Neuronal stem cell (in vitro differentiated cells): Measurements from ENCODE around the gene NUP160.
"Not testable (repeated sequence)": the region's sequence is repeated elsewhere in the genome, so short reads cannot be mapped to it uniquely, and the experiment has no call there.

Source experiments
- DNase-seq: peaks from one replicate; pipeline ENCODE4 v3.0.0-alpha.2; 2013; ENCODE audit warnings: low spot score
- H2AFZ ChIP-seq: one replicate; pipeline ENCODE4 v1.6.1; 2013; ENCODE audit warnings: mild to moderate bottlenecking, low read length, inconsistent platforms
- H2AK5ac ChIP-seq: 2 replicates; pipeline ENCODE4 v1.6.1; 2013; ENCODE audit warnings: low read depth, mild to moderate bottlenecking, inconsistent platforms, low read length, moderate library complexity, mixed read lengths
- H2BK120ac ChIP-seq: 2 replicates; pipeline ENCODE4 v1.6.1; 2013; ENCODE audit warnings: low read depth, mild to moderate bottlenecking, inconsistent platforms, low read length, moderate library complexity, mixed read lengths
- H2BK12ac ChIP-seq: one replicate; pipeline ENCODE4 v1.6.1; 2013; ENCODE audit warnings: low read length, inconsistent platforms
- H2BK15ac ChIP-seq: 2 replicates; pipeline ENCODE4 v1.6.1; 2013; ENCODE audit warnings: mild to moderate bottlenecking, low read length, inconsistent platforms, mixed read lengths
- H2BK5ac ChIP-seq: one replicate; pipeline ENCODE4 v1.6.1; 2013; ENCODE audit warnings: inconsistent platforms, mild to moderate bottlenecking, low read length, moderate library complexity
- H3K14ac ChIP-seq: one replicate; pipeline ENCODE4 v1.6.1; 2013; ENCODE audit warnings: low read length, inconsistent platforms
- H3K18ac ChIP-seq: 2 replicates; pipeline ENCODE4 v1.6.1; 2013; ENCODE audit warnings: low read length, inconsistent platforms
- H3K23ac ChIP-seq: 2 replicates; pipeline ENCODE4 v1.6.1; 2013; ENCODE audit warnings: low read depth, mild to moderate bottlenecking, mixed read lengths, low read length, inconsistent platforms; ENCODE audit not compliant: poor library complexity
- H3K27ac ChIP-seq: replicated peaks from 3 replicates; pipeline ENCODE4 v1.5.1; 2013; ENCODE audit warnings: low read length, inconsistent platforms
- H3K27me3 ChIP-seq, 3 experiments: 2 replicates each; pipeline ENCODE4 v1.6.1; 2013; ENCODE audit warnings: low read length in 3 of 3, mild to moderate bottlenecking in 2 of 3, inconsistent platforms in 1 of 3, low read depth in 1 of 3, mixed read lengths in 1 of 3, moderate library complexity in 1 of 3; ENCODE audit not compliant: control insufficient read depth in 3 of 3, insufficient read depth in 3 of 3
- H3K36me3 ChIP-seq, 2 donors: replicated peaks in 1 of 2; 2 replicates each; pipeline ENCODE4 v1.6.1; 2013; ENCODE audit warnings: low read length in 2 of 2; ENCODE audit not compliant: control insufficient read depth in 2 of 2, insufficient read depth in 2 of 2
- H3K4ac ChIP-seq: 2 replicates; pipeline ENCODE4 v1.6.1; 2013; ENCODE audit warnings: inconsistent platforms, mild to moderate bottlenecking, low read length, moderate library complexity
- H3K4me1 ChIP-seq, 2 donors: 1 replicate in 1 of 2; 2 replicates in 1 of 2; pipeline ENCODE4 v1.6.1; 2013; ENCODE audit warnings: low read length in 2 of 2, low read depth in 1 of 2; ENCODE audit not compliant: control insufficient read depth in 2 of 2, insufficient read depth in 1 of 2
- H3K4me2 ChIP-seq: one replicate; pipeline ENCODE4 v1.6.1; 2013; ENCODE audit warnings: mild to moderate bottlenecking, low read length, inconsistent platforms; ENCODE audit not compliant: insufficient read depth, poor library complexity, severe bottlenecking
- H3K4me3 ChIP-seq, 2 donors: 2 replicates each; pipeline ENCODE4 v1.5.1; 2013; ENCODE audit warnings: low read length in 2 of 2, mild to moderate bottlenecking in 2 of 2, inconsistent platforms in 1 of 2, moderate library complexity in 1 of 2
- H3K79me1 ChIP-seq: one replicate; pipeline ENCODE4 v1.6.1; 2013; ENCODE audit warnings: low read depth, mild to moderate bottlenecking, inconsistent platforms, low read length, moderate library complexity
- H3K9ac ChIP-seq: one replicate; pipeline ENCODE4 v1.6.1; 2013; ENCODE audit warnings: mild to moderate bottlenecking, low read depth, low read length, inconsistent platforms; ENCODE audit not compliant: poor library complexity
- H3K9me3 ChIP-seq, 2 donors: replicated peaks in 1 of 2; 2 replicates each; pipeline versions ENCODE3 to v1.6.1; 2013; ENCODE audit warnings: low read length in 2 of 2, mild to moderate bottlenecking in 2 of 2, inconsistent platforms in 1 of 2, low read depth in 1 of 2, mixed read lengths in 1 of 2, moderate library complexity in 1 of 2; ENCODE audit not compliant: control insufficient read depth in 2 of 2, insufficient read depth in 1 of 2
- H4K8ac ChIP-seq: one replicate; pipeline ENCODE4 v1.6.1; 2013; ENCODE audit warnings: low read depth, mild to moderate bottlenecking, inconsistent platforms, low read length, moderate library complexity
- H4K91ac ChIP-seq: one replicate; pipeline ENCODE4 v1.6.1; 2013; ENCODE audit warnings: low read length, low read depth, mild to moderate bottlenecking, inconsistent platforms; ENCODE audit not compliant: poor library complexity
- WGBS, 2 donors: extraction: QIAGEN DNeasy Blood & Tissue Kit; methylation state at CpG; one replicate each; pipeline ENCODE4 v1.1.7; 2013; ENCODE audit warnings: missing lambda C conversion rate in 2 of 2, mixed read lengths in 1 of 2; ENCODE audit not compliant: insufficient read length in 2 of 2, insufficient replicate concordance in 1 of 2; ENCODE audit errors: extremely low coverage in 2 of 2; 5-methylcytosine and 5-hydroxymethylcytosine counted together

Gene NUP160

DNA sequence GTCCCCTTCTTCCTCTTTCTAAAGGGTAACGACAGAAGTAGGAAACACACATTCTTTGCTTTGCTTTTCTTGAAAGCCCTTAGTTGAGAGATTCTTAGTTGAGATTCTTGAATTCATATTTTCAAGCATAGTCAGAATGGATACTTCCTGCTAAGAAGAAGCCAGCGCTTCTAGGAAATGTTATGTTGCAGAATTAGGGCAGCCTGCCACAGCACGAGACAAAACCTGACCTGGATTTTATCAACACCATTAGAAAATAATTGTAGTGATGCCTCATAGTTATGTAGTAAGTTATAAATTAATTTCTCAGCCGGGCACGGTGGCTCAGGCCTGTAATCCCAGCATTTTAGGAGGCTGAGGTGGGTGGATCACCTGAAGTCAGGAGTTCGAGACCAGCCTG, 37.9 kb upstream of the NUP160 start:
- DNase-seq, result no peak

DNA sequence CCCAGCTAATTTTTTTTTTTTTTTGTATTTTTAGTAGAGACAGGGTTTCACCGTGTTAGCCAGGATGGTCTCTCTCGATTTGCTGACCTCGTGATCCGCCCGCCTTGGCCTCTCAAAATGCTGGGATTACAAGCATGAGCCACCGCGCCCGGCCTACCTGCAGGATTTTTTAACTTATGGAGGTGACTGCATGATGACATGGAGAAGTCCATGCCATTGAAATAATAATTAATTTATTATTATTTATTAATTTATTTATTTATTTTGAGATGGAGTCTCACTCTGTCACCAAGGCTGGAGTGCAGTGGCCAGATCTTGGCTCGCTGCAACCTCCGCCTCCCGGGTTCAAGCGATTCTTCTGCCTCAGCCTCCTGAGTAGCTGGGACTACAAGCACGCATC, 34.3 kb upstream of the NUP160 start:
- DNase-seq, H2BK12ac ChIP-seq, H3K14ac ChIP-seq, H3K4me2 ChIP-seq, H2AFZ ChIP-seq, H4K8ac ChIP-seq, H4K91ac ChIP-seq, H3K27me3 ChIP-seq, H3K9me3 ChIP-seq, H2BK5ac ChIP-seq, H2BK120ac ChIP-seq, H3K4me1 ChIP-seq, H3K4ac ChIP-seq, H3K4me3 ChIP-seq, H3K23ac ChIP-seq, H2AK5ac ChIP-seq, H3K9ac ChIP-seq, H3K36me3 ChIP-seq, H3K27ac ChIP-seq, H2BK15ac ChIP-seq, H3K18ac ChIP-seq, H3K79me1 ChIP-seq: not testable (repeated sequence)
- no CpG with 5 or more reads among the region's 13 CpGs for WGBS, 2 donors

More for the DNA sequence above, 37.9 kb upstream of the NUP160 start:
- WGBS, 2 donors, result no CpG with 5 or more reads among the region's 6 CpGs
- no peak overlapping the region for H3K4ac ChIP-seq
- H3K4me3 ChIP-seq, result no peak overlapping the region
- H2AFZ ChIP-seq, result no peak overlapping the region
- no peak overlapping the region for H3K4me2 ChIP-seq
- no peak overlapping the region for H2BK120ac ChIP-seq
- H4K91ac ChIP-seq, result no peak overlapping the region
- H2AK5ac ChIP-seq, result no peak overlapping the region
- H3K18ac ChIP-seq, result no peak overlapping the region
- H3K4me1 ChIP-seq, result no peaks in the 10 kb centered on the region
- H3K14ac ChIP-seq, result no peak overlapping the region
- H3K23ac ChIP-seq, result no peak overlapping the region
- H3K36me3 ChIP-seq, result no peaks in the 10 kb centered on the region
- no peak overlapping the region for H2BK5ac ChIP-seq
- H2BK15ac ChIP-seq, result no peak overlapping the region
- H2BK12ac ChIP-seq, result no peak overlapping the region
- no peak overlapping the region for H3K9ac ChIP-seq
- no peak overlapping the region for H4K8ac ChIP-seq
- no peaks in the 10 kb centered on the region for H3K79me1 ChIP-seq
- H3K27me3 ChIP-seq, result peaks cover 0 to 10% (median 0%) of the 10 kb centered on the region in 3 experiments
- H3K9me3 ChIP-seq, result no peaks in the 10 kb centered on the region
- no peak overlapping the region for H3K27ac ChIP-seq

DNA sequence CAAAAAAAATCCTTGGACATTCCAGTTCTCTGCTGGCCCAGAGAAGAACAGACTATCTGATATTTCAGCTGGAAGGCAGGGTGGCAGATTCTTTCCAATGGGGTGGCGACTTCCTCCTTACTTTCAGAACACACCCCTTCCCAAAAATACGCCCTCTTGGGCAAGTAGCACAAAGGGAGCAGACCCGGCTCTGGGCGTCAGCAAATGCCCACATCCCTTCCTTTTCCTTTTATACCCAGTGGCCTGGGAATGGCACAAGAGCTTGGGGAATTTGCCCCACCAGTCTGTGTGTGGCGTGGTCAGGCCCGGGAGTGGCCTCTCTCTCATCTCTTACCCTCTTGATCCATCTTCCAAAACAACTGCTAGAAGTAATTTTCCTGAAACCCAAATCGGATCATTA, 33.0 kb upstream of the NUP160 start:
- DNase-seq, result no peak
- Histone ChIP-seq H4K8ac (no peak overlapping the region), H4K91ac (no peak overlapping the region), H2BK5ac (no peak overlapping the region), H3K4ac (no peak overlapping the region), H3K36me3 (no peaks in the 10 kb centered on the region), H3K18ac (no peak overlapping the region), H3K14ac (no peak overlapping the region), H3K27ac (no peak overlapping the region), H3K23ac (no peak overlapping the region), H2BK120ac (no peak overlapping the region), H2AFZ (no peak overlapping the region), H3K9ac (no peak overlapping the region), H3K9me3 (peaks cover 0 to under 1% of the 10 kb centered on the region in 2 donors), H2BK15ac (no peak overlapping the region), H3K79me1 (no peaks in the 10 kb centered on the region), H3K4me3 (no peak overlapping the region), H3K4me1 (no peaks in the 10 kb centered on the region), H2BK12ac (no peak overlapping the region), H2AK5ac (no peak overlapping the region), H3K27me3 (no peaks in the 10 kb centered on the region), H3K4me2 (no peak overlapping the region)
- WGBS, 2 donors, result no CpG with 5 or more reads among the region's 7 CpGs

DNA sequence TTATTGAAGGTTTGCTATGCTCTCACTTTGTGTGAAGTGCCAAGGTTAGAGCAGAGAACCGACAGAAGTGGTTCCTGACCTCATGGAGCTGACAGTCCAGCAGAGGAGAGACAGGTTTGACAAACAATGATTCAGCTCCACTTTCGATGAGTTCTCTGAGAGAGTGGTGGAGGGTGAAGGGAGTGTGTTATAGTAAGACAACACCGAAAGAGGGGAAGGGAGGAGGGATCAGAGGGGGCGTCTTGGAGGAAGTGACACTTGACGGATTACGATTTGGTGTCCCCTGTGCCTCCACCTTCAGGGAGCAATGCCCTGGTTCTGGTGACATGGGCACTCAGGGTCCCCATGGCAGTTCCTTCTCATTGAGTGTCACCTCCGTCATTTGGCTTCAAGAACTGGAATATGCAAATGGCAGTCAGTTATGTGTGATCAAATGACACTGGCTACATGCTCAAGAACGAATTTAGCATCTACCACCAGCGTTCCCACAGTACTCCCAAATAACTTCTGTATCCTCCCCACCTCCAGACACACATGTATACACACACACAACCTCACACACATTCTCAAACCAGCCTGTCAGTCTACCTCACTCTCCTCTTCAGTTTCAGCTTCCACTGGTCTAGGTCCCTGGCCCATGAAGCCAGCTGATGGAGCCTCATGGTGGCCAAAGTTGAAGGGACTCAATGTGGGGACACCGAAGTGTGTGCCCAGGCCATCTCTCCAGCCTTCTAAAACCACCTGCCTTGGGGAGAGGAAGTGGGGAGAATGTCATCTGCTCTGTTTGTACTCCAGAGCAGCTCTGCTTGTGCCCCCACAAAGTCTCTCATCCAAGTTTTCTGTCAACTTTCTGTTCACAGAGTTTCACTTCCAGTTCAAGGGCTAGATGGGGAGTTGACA, 31.4 kb upstream of the NUP160 start:
- Histone ChIP-seq H2BK12ac (no peak overlapping the region), H3K14ac (no peak overlapping the region), H3K4ac (no peak overlapping the region), H3K18ac (no peak overlapping the region), H3K4me3 (no peak overlapping the region), H4K8ac (no peak overlapping the region), H2BK5ac (no peak overlapping the region), H3K9me3 (peaks cover 3 to 7% of the 10 kb centered on the region in 2 donors), H2AFZ (no peak overlapping the region), H3K27me3 (no peaks in the 10 kb centered on the region), H2BK120ac (no peak overlapping the region), H3K79me1 (no peaks in the 10 kb centered on the region), H3K27ac (no peak overlapping the region), H2BK15ac (no peak overlapping the region), H4K91ac (no peak overlapping the region), H2AK5ac (no peak overlapping the region), H3K23ac (no peak overlapping the region), H3K9ac (no peak overlapping the region), H3K4me2 (no peak overlapping the region), H3K36me3 (no peaks in the 10 kb centered on the region), H3K4me1 (no peaks in the 10 kb centered on the region)
- DNase-seq, result no peak
- no CpG with 5 or more reads among the region's 10 CpGs for whole genome bisulfite sequencing, 2 donors
